HUDEP-2 (cell line): ENCODE measurements around the gene GIGYF1.

Experiments
- DNase-seq, 76 experiments: peaks; one replicate each; lab custom pipeline; 2025; ENCODE audit not compliant: unreplicated experiment in 76 of 76; lab: John Stamatoyannopoulos, UW

The GIGYF1 gene

GRCh38 chr7:100640517-100641440 lies 53.3 kb downstream of the GIGYF1 start:
- DNase-seq: peak in 69 of 76 experiments; percentile 21 to 91 (median 77)

DNA sequence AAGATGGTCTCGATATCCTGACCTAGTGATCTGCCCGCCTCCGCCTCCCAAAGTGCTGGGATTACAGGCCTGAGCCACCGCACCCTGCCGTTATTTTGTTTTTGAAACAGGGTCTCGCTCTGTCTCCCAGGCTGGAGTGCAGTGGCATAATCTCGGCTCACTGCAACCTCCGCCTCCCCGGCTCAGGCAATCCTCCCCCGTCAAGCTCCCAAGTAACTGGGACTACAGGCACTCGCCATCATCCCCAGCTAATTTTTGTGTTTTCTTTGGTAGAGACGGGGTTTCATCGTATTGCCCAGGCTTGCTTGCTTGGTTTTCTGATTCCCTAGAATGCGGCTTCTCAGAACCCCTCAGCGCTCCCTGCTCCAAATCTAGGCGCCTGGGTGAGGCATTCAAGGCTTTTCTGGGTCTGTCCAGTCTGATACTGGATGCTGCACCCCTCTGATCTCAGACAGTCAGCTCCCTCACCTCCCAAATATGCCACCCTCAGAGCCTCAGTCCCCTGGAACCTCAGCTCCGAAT lies 54.0 kb downstream of the GIGYF1 start:
- peak in 27 of 76 experiments; percentile 27 to 76 (median 54) for DNase-seq

DNA sequence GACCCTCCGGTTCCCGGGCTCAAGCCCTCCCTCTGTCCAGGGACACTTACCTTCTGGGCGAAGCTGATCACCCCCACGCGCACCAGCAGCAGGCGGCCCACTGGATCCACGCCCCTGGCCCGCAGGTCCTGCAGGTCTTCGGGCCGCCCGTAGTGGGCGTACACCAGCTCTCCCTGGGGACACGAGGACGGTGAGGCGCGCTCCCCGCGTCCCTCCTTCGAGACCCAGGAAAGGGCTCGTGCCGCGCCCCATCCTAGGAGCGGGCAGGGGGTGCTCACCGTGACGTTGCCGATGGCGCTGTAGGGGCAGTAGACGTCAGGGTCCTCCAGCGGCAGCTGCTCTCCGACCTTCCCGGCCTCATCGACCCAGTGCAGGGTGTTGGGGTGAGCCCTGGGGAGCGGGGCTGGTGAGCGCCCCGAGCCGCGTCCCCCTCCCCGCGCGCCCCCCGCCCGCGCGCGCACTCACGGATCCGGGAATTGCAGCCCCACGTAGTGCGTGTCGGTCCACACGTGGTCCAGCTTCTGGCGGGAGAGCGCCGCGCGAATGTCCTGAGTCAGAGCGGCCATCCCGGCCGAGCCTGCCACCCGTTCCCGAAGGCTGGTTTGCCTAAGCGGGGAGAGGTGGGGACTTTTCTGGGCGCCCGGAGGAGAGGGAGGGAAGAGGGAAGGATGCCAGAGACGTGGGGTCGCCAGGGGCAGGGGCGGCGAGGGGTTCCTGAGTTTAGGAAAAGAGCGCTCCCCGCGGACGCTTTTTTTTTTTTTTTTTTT lies 60.9 kb downstream of the GIGYF1 start:
- no peak for DNase-seq

- DNase-seq: no peak
Measured at GRCh38 chr7:100630066-100630465, 64.0 kb downstream of the GIGYF1 start.
